Heart left ventricle (tissue), 13 donors: Measurements from ENCODE around the gene MICU1.

Experiments
- POLR2A ChIP-seq, 2 donors: fragments of 450-650 bp; IDR thresholded peaks; one replicate each; pipeline ENCODE4 v1.6.1; 2017; ENCODE audit warnings: antibody characterized with exemption in 2 of 2, mild to moderate bottlenecking in 2 of 2, moderate library complexity in 2 of 2
- TF ChIP-seq, protein P1 (sequence below), 12 donors: fragments of 200-600 bp; sonication (generic) in 4 of 12; IDR thresholded peaks; one replicate each; pipeline versions ENCODE4 v1.5.0 to v1.8.0; 2018 to 2022; ENCODE audit warnings: antibody characterized with exemption in 12 of 12, mild to moderate bottlenecking in 5 of 12
- donor health status: ischemic (EF 13 %, LVEDD 7.1; RV severe dilation, severe dysfunction).
- donor health status: DM: no; HTN: yes; CAD: no.
- donor health status: DM: no; HTN: no; CAD: no.
- donor health status: ischemic (EF 25% LVEDD 6.9; RV normal size, moderate dysfunction).
- donor health status: ischemic (EF 25% LVEDD 5.7; RV mildly dilated, moderate dysfunction).
- donor health status: ischemic (EF 35%, LVEDD 5.7; RV mildly dilated, moderate dysfunction).
- donor health status: nonischemic (EF 11% LVEDD 7.7; RV severe dilation, severe dysfunction).
- donor health status: DM: yes; HTN: yes; CAD: no.
- donor health status: PGD.
- donor health status: ischemic (EF 29% LVEDD 5.4; RV normal size, mild dysfunction).
- donor health status: nonischemic (EF 23%, LVEDD 6.1; RV moderate dilation, normal function).

DNA sequence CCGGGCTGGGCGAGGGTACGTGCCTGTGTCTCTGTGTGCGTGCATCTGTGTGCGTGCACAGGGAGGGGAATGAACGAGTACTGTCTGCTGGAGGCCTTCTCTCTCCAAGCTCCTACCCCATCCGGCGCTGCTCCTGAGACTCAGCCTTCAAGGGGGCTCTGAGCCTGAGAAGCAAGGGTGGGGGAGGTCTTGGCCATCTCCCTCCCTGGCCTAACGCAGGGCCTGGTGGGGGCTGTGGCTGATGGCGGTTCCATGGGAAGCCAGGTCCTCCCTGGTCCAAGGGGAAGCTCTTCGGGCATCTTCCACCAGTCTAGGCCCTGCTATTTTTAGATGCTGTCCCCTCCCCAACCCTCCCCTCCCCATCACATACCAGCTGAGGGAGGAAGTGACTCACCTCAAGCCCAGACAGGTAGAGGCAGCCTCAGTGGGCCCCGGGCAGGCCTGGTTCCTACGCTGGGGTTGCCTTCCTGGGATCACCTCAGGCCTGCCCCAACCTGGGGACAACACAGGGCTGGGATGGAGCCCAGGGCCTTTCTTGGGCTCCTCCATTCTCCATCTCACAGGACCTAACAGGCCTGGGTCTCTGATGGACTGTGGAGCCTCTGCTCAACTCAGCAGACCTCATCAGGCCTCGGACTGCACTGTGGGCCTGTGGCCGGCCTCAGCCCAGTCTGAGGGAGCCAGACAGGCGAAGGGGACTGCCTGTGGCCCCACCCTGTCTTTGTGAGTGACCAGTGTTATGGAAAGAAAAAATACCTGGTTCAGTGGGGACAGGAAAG is 303.4 kb downstream of the MICU1 start:
- TF ChIP-seq, protein P1, sequence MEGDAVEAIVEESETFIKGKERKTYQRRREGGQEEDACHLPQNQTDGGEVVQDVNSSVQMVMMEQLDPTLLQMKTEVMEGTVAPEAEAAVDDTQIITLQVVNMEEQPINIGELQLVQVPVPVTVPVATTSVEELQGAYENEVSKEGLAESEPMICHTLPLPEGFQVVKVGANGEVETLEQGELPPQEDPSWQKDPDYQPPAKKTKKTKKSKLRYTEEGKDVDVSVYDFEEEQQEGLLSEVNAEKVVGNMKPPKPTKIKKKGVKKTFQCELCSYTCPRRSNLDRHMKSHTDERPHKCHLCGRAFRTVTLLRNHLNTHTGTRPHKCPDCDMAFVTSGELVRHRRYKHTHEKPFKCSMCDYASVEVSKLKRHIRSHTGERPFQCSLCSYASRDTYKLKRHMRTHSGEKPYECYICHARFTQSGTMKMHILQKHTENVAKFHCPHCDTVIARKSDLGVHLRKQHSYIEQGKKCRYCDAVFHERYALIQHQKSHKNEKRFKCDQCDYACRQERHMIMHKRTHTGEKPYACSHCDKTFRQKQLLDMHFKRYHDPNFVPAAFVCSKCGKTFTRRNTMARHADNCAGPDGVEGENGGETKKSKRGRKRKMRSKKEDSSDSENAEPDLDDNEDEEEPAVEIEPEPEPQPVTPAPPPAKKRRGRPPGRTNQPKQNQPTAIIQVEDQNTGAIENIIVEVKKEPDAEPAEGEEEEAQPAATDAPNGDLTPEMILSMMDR (IDR thresholded peaks at IDR 0.05), result no peak
- TF ChIP-seq POLR2A (IDR thresholded peaks at IDR 0.05), result no peak
